BE2C (cell line): ENCODE measurements around the gene STUB1.
A peak's percentile ranks its signal among the peaks of the same experiment; 100 is the strongest.

Source experiments
- DNase-seq: peaks from one replicate; pipeline ENCODE4 v3.0.0-alpha.2; 2020
- H3K27me3 ChIP-seq: fragments of 250-450 bp; sonication (Bioruptor Pico); 2 replicates; pipeline ENCODE4 v1.5.1; 2020; ENCODE audit warnings: mild to moderate bottlenecking
- H3K36me3 ChIP-seq: fragments of 250-450 bp; sonication (Bioruptor Pico); 2 replicates; pipeline ENCODE4 v1.5.1; 2020; ENCODE audit warnings: mild to moderate bottlenecking
- H3K4me1 ChIP-seq: fragments of 250-450 bp; sonication (Bioruptor Pico); 2 replicates; pipeline ENCODE4 v1.5.1; 2020
- H3K4me3 ChIP-seq: 2 replicates; pipeline ENCODE4 v1.5.1; 2011; ENCODE audit warnings: low read depth, low read length
- H3K9me3 ChIP-seq: fragments of 250-450 bp; sonication (Bioruptor Pico); 2 replicates; pipeline ENCODE4 v1.5.1; 2020
- CTCF ChIP-seq: IDR thresholded peaks from 2 replicates; pipeline ENCODE4 v1.5.1; 2012; ENCODE audit warnings: mild to moderate bottlenecking, low read depth, low read length

The STUB1 gene

DNA sequence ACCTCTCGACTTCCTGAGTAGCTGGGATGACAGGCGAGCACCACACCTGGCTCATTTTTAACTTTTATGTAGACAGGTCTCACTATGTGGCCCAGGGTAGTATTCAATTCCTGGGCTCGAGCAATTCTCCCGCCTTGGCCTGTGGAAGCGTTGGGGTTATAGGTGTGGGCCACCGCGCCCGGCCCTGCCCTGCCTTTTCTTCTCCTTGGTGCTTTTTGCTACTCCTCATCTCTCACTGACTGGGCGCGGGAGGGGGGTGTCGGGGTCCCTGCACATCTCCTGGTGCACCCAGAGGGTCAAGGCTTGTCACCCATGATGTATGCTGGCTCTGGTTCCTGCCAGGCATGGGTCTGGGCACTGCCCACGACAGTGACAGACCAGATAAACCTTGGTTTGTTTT lies 35.7 kb upstream of the STUB1 start:
- H3K27me3 ChIP-seq: no peaks in the 10 kb centered on the region
- no peaks in the 10 kb centered on the region for H3K9me3 ChIP-seq
- no peaks in the 10 kb centered on the region for H3K36me3 ChIP-seq
- no peak overlapping the region for H3K4me3 ChIP-seq
- peaks cover 2% of the 10 kb centered on the region; the same call in 1 of the 2 replicates for H3K4me1 ChIP-seq
- DNase-seq: no peak
- no peak for TF ChIP-seq CTCF

GRCh38 chr16:645852-646678 lies 34.1 kb upstream of the STUB1 start:
- Histone ChIP-seq H3K4me1 (peaks cover 2% of the 10 kb centered on the region; the same call in 1 of the 2 replicates), H3K9me3 (no peaks in the 10 kb centered on the region), H3K36me3 (no peaks in the 10 kb centered on the region), H3K27me3 (no peaks in the 10 kb centered on the region), H3K4me3 (no peak overlapping the region)
- no peak for TF ChIP-seq CTCF
- no peak for DNase-seq

GRCh38 chr16:646679-647172 lies 33.5 kb upstream of the STUB1 start:
- TF ChIP-seq CTCF: no peak
- Histone ChIP-seq H3K4me3 (no peak overlapping the region), H3K9me3 (no peaks in the 10 kb centered on the region), H3K27me3 (no peaks in the 10 kb centered on the region), H3K4me1 (peaks cover 2% of the 10 kb centered on the region; the same call in 1 of the 2 replicates), H3K36me3 (no peaks in the 10 kb centered on the region)
- no peak for DNase-seq

GRCh38 chr16:647173-647902 lies 32.9 kb upstream of the STUB1 start:
- no peak for DNase-seq
- TF ChIP-seq CTCF: no peak
- Histone ChIP-seq H3K36me3 (no peaks in the 10 kb centered on the region), H3K4me1 (peaks cover 2% of the 10 kb centered on the region; the same call in 1 of the 2 replicates), H3K4me3 (no peak overlapping the region), H3K27me3 (no peaks in the 10 kb centered on the region), H3K9me3 (no peaks in the 10 kb centered on the region)

DNA sequence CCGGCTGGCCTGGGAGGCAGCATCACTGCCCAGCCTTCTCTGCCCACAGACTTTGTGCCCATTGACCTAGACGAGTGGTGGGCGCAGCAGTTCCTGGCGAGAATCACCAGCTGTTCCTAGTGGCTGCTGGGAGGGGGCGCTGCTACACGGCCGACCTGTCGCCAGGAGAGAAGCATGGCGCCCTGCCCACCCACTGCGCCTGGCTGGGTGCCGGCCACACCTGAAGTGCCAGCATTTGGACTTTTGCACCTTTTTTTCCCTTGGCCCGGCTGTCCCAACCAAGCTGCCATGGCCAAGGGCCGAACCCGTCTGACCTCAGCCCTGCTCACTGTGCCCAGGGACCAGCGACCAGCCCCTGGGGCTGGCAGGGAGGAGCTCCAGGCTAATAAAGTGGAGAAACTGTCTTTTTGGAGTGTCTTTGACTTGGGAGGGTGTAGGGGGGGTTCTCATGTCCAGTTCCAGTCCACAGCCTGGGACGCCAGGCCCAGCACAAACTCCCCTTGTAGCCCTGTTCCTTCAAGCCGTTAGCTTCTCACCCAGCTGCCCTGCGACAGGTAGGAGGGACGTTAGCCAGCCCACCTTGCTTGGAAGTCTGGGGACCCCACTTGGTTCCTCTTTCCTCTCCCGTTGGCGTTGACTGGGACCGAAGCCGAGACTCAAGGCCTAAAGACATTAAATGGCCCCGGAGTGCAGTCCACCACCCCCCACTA lies 32.0 kb upstream of the STUB1 start:
- TF ChIP-seq CTCF: peak; percentile 65
- no peaks in the 10 kb centered on the region for H3K36me3 ChIP-seq
- no peaks in the 10 kb centered on the region for H3K9me3 ChIP-seq
- no peaks in the 10 kb centered on the region for H3K4me1 ChIP-seq
- H3K4me3 ChIP-seq: peak overlapping the region; percentile 82
- peak; percentile 79 for DNase-seq
- H3K27me3 ChIP-seq: no peaks in the 10 kb centered on the region
